H1 (cell line): Measurements from ENCODE around the gene FMOD. TPM values are rescaled to one million over a fixed set of nuclear protein-coding genes. Genes with fewer than 3 reads are reported as not detected.

Experiments used
- CTCF ChIA-PET: fragments of 300-600 bp; sonication (Branson Sonifier 250); formaldehyde crosslinking; loops from one replicate; lab custom pipeline; 2021; ENCODE audit not compliant: partially characterized antibody; lab: Charles Lee
- POLR2A ChIA-PET: fragments of 300-600 bp; sonication (Branson Sonifier 250); formaldehyde crosslinking; loops from one replicate; lab custom pipeline; 2021; ENCODE audit warnings: inconsistent platforms; ENCODE audit not compliant: partially characterized antibody; lab: Charles Lee
- DNase-seq, 2 experiments: peaks; one replicate each; pipeline versions ENCODE4 v3.0.0 to v3.0.0-alpha.2; 2010 to 2022; ENCODE audit warnings: low spot score in 2 of 2, low read depth in 1 of 2, mixed read lengths in 1 of 2
- FAIRE-seq: peaks from 2 replicates; lab custom pipeline; 2011; peaks lifted over from hg19 to GRCh38; lab: Jason Lieb, UNC
- H2AFZ ChIP-seq: 2 replicates; pipeline ENCODE4 v1.8.1; 2012; ENCODE audit warnings: low read length, inconsistent platforms
- H2AK5ac ChIP-seq: 2 replicates; pipeline ENCODE4 v1.6.1; 2013; ENCODE audit warnings: low read depth, low read length
- H2BK120ac ChIP-seq: replicated peaks from 2 replicates; pipeline ENCODE3; 2013; ENCODE audit warnings: low read depth, low read length, inconsistent platforms
- H2BK12ac ChIP-seq: 2 replicates; pipeline ENCODE4 v1.6.1; 2013; ENCODE audit warnings: low read depth, low read length
- H2BK15ac ChIP-seq: 2 replicates; pipeline ENCODE4 v1.6.1; 2013; ENCODE audit warnings: low read length
- H2BK20ac ChIP-seq: 2 replicates; pipeline ENCODE4 v1.6.1; 2013; ENCODE audit warnings: low read length
- H2BK5ac ChIP-seq: 2 replicates; pipeline ENCODE4 v1.6.1; 2013; ENCODE audit warnings: low read depth, low read length
- H3K14ac ChIP-seq: 2 replicates; pipeline ENCODE4 v1.6.1; 2013; ENCODE audit warnings: inconsistent platforms; ENCODE audit not compliant: insufficient read length
- H3K18ac ChIP-seq: 2 replicates; pipeline ENCODE4 v1.6.1; 2013; ENCODE audit warnings: low read length; ENCODE audit errors: extremely low read depth
- H3K23ac ChIP-seq: 2 replicates; pipeline ENCODE4 v1.6.1; 2013; ENCODE audit warnings: inconsistent platforms; ENCODE audit not compliant: insufficient read length
- H3K23me2 ChIP-seq: 2 replicates; pipeline ENCODE4 v1.6.1; 2013; ENCODE audit warnings: low read depth, low read length
- H3K27ac ChIP-seq: 2 replicates; pipeline ENCODE4 v1.6.1; 2011; ENCODE audit warnings: low read depth, low read length, inconsistent platforms
- H3K27me3 ChIP-seq, 4 experiments: replicated peaks in 1 of 4; 1 replicate in 1 of 4; 2 replicates in 3 of 4; pipeline versions ENCODE4 v1.6.1 to v1.8.1; 2011 to 2013; ENCODE audit warnings: low read length in 3 of 4, mild to moderate bottlenecking in 3 of 4, inconsistent platforms in 2 of 4, mixed read lengths in 2 of 4, moderate library complexity in 1 of 4; ENCODE audit not compliant: control insufficient read depth in 3 of 4, insufficient read depth in 3 of 4; ENCODE audit errors: extremely low read depth in 1 of 4
- H3K36me3 ChIP-seq, 4 experiments: 2 replicates each; pipeline versions ENCODE4 v1.6.1 to v1.8.1; 2011 to 2013; ENCODE audit warnings: mild to moderate bottlenecking in 4 of 4, low read length in 3 of 4, moderate library complexity in 2 of 4, control low read depth in 1 of 4, inconsistent platforms in 1 of 4; ENCODE audit not compliant: insufficient read depth in 4 of 4, control insufficient read depth in 2 of 4
- H3K4ac ChIP-seq: replicated peaks from 2 replicates; pipeline ENCODE3; 2013; ENCODE audit warnings: low read length, low read depth, mixed read lengths, inconsistent platforms; ENCODE audit not compliant: insufficient read length
- H3K4me1 ChIP-seq, 4 experiments: replicated peaks in 1 of 4; 1 replicate in 1 of 4; 2 replicates in 3 of 4; pipeline versions ENCODE4 v1.6.1 to v1.8.1; 2011 to 2013; ENCODE audit warnings: low read length in 3 of 4, inconsistent platforms in 2 of 4, mixed read lengths in 1 of 4; ENCODE audit not compliant: insufficient read depth in 4 of 4, control insufficient read depth in 3 of 4
- H3K4me2 ChIP-seq, 2 experiments: 2 replicates each; pipeline versions ENCODE4 v1.6.1 to v1.8.1; 2011 to 2013; ENCODE audit warnings: low read depth in 2 of 2, low read length in 2 of 2, control low read depth in 1 of 2, inconsistent platforms in 1 of 2, mild to moderate bottlenecking in 1 of 2; ENCODE audit not compliant: insufficient read depth in 1 of 2
- H3K4me3 ChIP-seq, 4 experiments: fragments of 200-600, 300-600 bp in 1 of 4; sonication (generic), shearing (Covaris generic), sonication (Bioruptor Twin) in 1 of 4; 2 replicates each; pipeline versions ENCODE4 v1.5.1 to v1.8.1; 2011 to 2016; ENCODE audit warnings: low read length in 4 of 4, low read depth in 3 of 4, control low read depth in 2 of 4, inconsistent platforms in 2 of 4, mild to moderate bottlenecking in 2 of 4, mixed read lengths in 1 of 4, moderate library complexity in 1 of 4; ENCODE audit not compliant: insufficient read depth in 2 of 4; ENCODE audit errors: extremely low read depth in 1 of 4
- H3K56ac ChIP-seq: replicated peaks from 2 replicates; pipeline ENCODE3; 2013; ENCODE audit warnings: low read depth, mild to moderate bottlenecking, mixed read lengths, low read length, inconsistent platforms; ENCODE audit not compliant: insufficient read length
- H3K79me1 ChIP-seq: 2 replicates; pipeline ENCODE4 v1.6.1; 2013; ENCODE audit warnings: low read depth, low read length, control low read depth
- H3K79me2 ChIP-seq, 2 experiments: 2 replicates each; pipeline versions ENCODE4 v1.6.1 to v1.8.1; 2012 to 2013; ENCODE audit warnings: low read length in 2 of 2, mild to moderate bottlenecking in 2 of 2, inconsistent platforms in 1 of 2; ENCODE audit not compliant: insufficient read depth in 2 of 2, control insufficient read depth in 1 of 2
- H3K9ac ChIP-seq, 4 experiments: replicated peaks in 1 of 4; 1 replicate in 1 of 4; 2 replicates in 3 of 4; pipeline versions ENCODE4 v1.6.1 to v1.8.1; 2011 to 2013; ENCODE audit warnings: low read depth in 3 of 4, low read length in 3 of 4, control low read depth in 2 of 4, mild to moderate bottlenecking in 2 of 4, moderate library complexity in 2 of 4, inconsistent platforms in 1 of 4; ENCODE audit errors: extremely low read depth in 1 of 4
- H3K9me3 ChIP-seq, 2 experiments: 2 replicates each; pipeline versions ENCODE4 v1.6.1 to v1.8.1; 2012 to 2013; ENCODE audit warnings: mild to moderate bottlenecking in 2 of 2, moderate library complexity in 2 of 2, control low read depth in 1 of 2, inconsistent platforms in 1 of 2, low read depth in 1 of 2, low read length in 1 of 2, mixed read lengths in 1 of 2; ENCODE audit not compliant: insufficient read depth in 2 of 2
- H4K20me1 ChIP-seq, 2 experiments: replicated peaks in 1 of 2; 2 replicates each; pipeline versions ENCODE3 to v1.8.1; 2011 to 2013; ENCODE audit warnings: inconsistent platforms in 2 of 2, low read length in 2 of 2, mild to moderate bottlenecking in 1 of 2; ENCODE audit not compliant: insufficient read depth in 2 of 2, control insufficient read depth in 1 of 2
- H4K5ac ChIP-seq: 2 replicates; pipeline ENCODE4 v1.6.1; 2013; ENCODE audit warnings: low read length, low read depth, mixed read lengths, inconsistent platforms; ENCODE audit not compliant: insufficient read length
- H4K8ac ChIP-seq: 2 replicates; pipeline ENCODE4 v1.8.0; 2013; ENCODE audit warnings: mild to moderate bottlenecking, moderate library complexity, low read length, inconsistent platforms; ENCODE audit not compliant: insufficient read depth; ENCODE audit errors: extremely low read depth
- H4K91ac ChIP-seq: replicated peaks from 2 replicates; pipeline ENCODE3; 2013; ENCODE audit warnings: low read length, mixed read lengths, inconsistent platforms; ENCODE audit not compliant: insufficient read length
- POLR2AphosphoS5 ChIP-seq: IDR thresholded peaks from 2 replicates; pipeline ENCODE4 v1.6.1; 2011; ENCODE audit warnings: low read depth, low read length
- TAF7 ChIP-seq: optimal IDR thresholded peaks from 2 replicates; pipeline ENCODE3; 2011; ENCODE audit warnings: low read depth, mild to moderate bottlenecking, inconsistent platforms, low read length, moderate library complexity, borderline replicate concordance
- WGBS, 2 experiments: shearing (Covaris generic) in 1 of 2; methylation state at CpG; one replicate each; pipeline versions ENCODE4 v1.1.6 to v1.1.7; 2013 to 2015; ENCODE audit warnings: low lambda C conversion rate in 2 of 2, mixed read lengths in 2 of 2, inconsistent platforms in 1 of 2, low coverage in 1 of 2, missing lambda C conversion rate in 1 of 2; ENCODE audit not compliant: insufficient replicate concordance in 2 of 2, insufficient coverage in 1 of 2, insufficient read length in 1 of 2; ENCODE audit errors: extremely low coverage in 1 of 2, missing lambda C conversion rate in 1 of 2; 5-methylcytosine and 5-hydroxymethylcytosine counted together
- polyA plus RNA-seq, 7 experiments: library from polyadenylated mRNA; depleted of rRNA in 3 of 7; stranded (reverse) in 5 of 7; unstranded in 2 of 7; fragments of >200 nt in 5 of 7; fragments of 200-250 nt in 2 of 7; gene quantifications; 1 replicate in 5 of 7; 2 replicates in 1 of 7; 4 replicates in 1 of 7; pipeline versions ENCODE4 v1.2.1 to v1.2.3, GENCODE V29; 2011 to 2013; ENCODE audit warnings: missing spikeins in 2 of 7, mixed read lengths in 2 of 7
- total RNA-seq: library from RNA; stranded (reverse); fragmentation: NEBNext Ultra II Directional; extraction: Animal tissue kit (Norgen Biotek cat#: 25700); gene quantifications from 2 replicates; pipeline ENCODE4 v1.2.1, GENCODE V29; 2021
- TF ChIP-seq, protein P1 (sequence below): IDR thresholded peaks from 2 replicates; pipeline ENCODE4 v1.6.1; 2012; ENCODE audit warnings: inconsistent platforms

FMOD gene
- total and polyA plus RNA-seq, 2 of the 8 experiments (the other 6 are each of a cell fraction or from before 2014, with no cell fraction given) = 0.17 to 0.32 TPM

DNA sequence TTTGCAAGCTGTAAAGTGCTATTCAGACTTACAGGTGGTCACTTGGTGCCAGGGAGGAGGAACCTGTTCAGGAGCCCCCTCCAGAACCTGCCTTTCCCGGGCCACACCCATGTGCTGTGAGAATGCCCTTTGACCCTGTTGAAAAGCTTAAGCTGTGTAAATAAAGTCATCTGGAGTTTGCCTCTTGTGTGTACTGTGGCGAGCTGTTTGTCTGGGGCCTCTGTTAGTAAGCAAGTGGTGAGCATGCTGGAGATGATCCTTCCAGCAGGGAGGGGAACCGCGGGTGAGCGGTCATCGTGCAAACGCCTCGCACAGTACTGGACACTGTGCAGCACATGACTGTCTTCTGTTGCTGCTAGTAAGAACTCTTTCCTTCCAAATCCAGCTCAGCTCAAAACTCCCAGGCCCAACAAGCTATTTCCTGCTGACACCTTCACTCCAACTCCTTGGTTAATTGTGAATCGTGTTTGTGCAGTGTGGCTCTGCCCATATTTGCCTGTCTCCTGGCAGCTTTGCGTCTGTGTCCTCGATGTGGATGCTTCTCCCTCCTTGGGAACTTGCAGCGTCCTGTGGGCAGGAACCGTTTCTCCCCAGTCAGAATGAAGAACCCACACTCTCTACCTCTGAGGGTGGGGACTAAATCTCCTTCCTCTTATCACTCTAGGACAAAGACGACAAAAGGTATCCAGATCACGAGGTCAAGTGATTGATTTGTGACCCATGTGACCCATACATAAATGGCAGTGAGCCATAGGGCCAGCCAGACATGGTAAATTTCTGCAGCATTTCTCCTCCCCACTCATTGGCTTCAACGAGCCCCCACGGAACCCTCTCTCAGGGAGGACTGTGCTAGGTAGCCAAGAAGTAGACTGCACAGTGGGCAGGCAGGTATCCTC is 59.5 kb downstream of the FMOD start:
- Histone ChIP-seq H2BK15ac (peak overlapping the region; percentile 48; the same call in 1 of the 2 replicates), H3K27me3 (peaks cover 0 to 25% (median 13%) of the 10 kb centered on the region in 4 experiments; a peak in 4 of 7 replicates), H4K20me1 (no peaks in the 10 kb centered on the region), H3K79me1 (no peaks in the 10 kb centered on the region), H3K4ac (no peak overlapping the region), H3K36me3 (no peaks in the 10 kb centered on the region), H2BK20ac (peak overlapping the region; percentile 66), H2BK5ac (peak overlapping the region; percentile 55; the same call in 1 of the 2 replicates), H3K9ac (peak overlapping the region in 1 of 4 experiments; percentile 64; a peak in 2 of 7 replicates), H3K56ac (no peak overlapping the region), H3K23me2 (no peaks in the 10 kb centered on the region; the same call in 1 of the 2 replicates), H3K4me1 (peaks cover 15 to 32% (median 22%) of the 10 kb centered on the region in 4 experiments), H3K18ac (no peak overlapping the region; the same call in 1 of the 2 replicates), H2AK5ac (peak overlapping the region; percentile 95), H2BK120ac (no peak overlapping the region), H3K9me3 (no peaks in the 10 kb centered on the region), H4K5ac (no peak overlapping the region), H3K14ac (no peak overlapping the region), H3K4me2 (peak overlapping the region; percentile 69 to 75; a peak in 3 of 4 replicates), H3K4me3 (peak overlapping the region in 1 of 4 experiments; percentile 53; a peak in 2 of 8 replicates), H4K91ac (peak overlapping the region; percentile 32), H3K23ac (no peak overlapping the region), H2AFZ (no peak overlapping the region), H3K79me2 (no peaks in the 10 kb centered on the region), H4K8ac (no peak overlapping the region), H2BK12ac (peak overlapping the region; percentile 96), H3K27ac (peak overlapping the region; percentile 49; the same call in 1 of the 2 replicates)
- POLR2A ChIA-PET = interaction anchor here (0.8 to 2.1 kb wide), 10 partner anchors 9 to 34 kb away, joined by 3 to 7 read pairs (median 3); no protein-coding TSS in a partner anchor
- FAIRE-seq (no peak), DNase-seq (no peak)
- 90% methylated on average over 17 of the region's 17 CpGs; no CpG with 5 or more reads in 1 of the 2 experiments for WGBS, 2 experiments
- CTCF ChIA-PET = interaction anchor here (0.7 to 39.0 kb wide), 11 partner anchors 15 to 251 kb away, joined by 3 to 785 read pairs (median 4); no protein-coding TSS in a partner anchor
- TF ChIP-seq POLR2AphosphoS5 (peak; percentile 19; the same call in 1 of the 2 replicates), TAF7 (no peak)
- TF ChIP-seq, protein P1, sequence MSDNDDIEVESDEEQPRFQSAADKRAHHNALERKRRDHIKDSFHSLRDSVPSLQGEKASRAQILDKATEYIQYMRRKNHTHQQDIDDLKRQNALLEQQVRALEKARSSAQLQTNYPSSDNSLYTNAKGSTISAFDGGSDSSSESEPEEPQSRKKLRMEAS = peak; percentile 13; the same call in 1 of the 2 replicates
